GM03348 (cell line): ENCODE results near the gene GOLGA6L10.
"Not testable (repeated sequence)": the region's sequence is repeated elsewhere in the genome, so short reads cannot be mapped to it uniquely, and the experiment has no call there.

ENCODE experiments used
- DNase-seq: peaks from one replicate; pipeline ENCODE4 v3.0.0; 2012; ENCODE audit warnings: low spot score

Gene GOLGA6L10

DNA sequence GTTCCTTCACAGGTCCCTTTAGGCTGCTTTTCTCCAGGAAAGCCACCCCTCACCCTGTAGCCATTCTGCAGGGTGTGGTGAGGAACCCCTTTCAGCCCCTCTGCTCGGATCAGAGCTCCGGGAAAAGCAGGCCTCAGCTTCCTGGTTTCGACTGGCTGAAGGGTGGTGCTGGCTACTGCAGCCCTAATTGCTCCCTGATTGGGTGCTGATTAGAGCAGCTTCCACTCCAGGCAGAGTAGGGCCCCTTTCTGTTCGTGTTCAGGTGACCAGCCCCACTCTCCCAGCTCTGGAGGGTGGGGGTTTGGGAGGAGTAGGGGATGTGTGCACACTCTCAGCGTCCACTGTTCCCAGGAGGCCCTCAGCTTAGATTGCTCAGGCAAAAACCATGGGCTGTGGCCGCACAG lies 49.8 kb downstream of the GOLGA6L10 start:
- not testable (repeated sequence) for DNase-seq

DNA sequence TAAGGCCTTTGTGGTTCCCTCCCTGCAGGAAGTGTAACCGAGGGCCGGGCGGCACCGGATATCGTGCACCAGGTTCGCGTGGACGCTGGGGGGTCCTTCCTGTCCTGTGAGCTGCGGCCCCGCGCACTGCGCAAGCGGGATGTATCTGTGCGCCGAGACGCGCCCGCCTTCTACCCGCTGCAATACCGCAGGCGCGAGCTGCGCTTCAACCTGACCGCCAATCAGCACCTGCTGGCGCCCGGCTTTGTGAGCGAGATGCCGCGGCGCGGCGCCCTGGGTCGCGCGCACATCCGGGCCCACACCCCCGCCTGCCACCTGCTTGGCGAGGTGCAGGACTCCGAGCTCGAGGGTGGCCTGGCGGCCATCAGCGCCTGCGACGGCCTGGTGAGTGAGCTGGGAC lies 50.8 kb downstream of the GOLGA6L10 start:
- DNase-seq = no peak

DNA sequence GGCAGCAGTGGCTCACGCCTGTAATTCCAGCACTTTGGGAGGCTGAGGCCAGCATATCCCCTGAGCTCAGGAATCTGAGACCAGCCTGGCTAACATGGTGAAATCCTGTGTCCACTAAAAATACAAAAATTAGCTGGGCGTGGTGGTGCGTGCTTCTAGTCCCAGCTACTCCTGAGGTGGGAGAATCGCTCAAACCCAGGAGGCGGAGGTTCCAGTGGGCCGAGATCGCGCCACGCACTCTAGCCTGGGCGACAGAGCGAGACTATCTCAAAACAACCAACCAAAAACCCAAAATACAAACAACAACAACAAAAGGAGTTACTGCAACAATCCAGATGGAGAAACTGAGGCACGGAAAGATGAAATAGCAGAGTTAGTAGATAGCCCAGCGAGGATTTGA lies 51.2 kb downstream of the GOLGA6L10 start:
- DNase-seq = no peak

DNA sequence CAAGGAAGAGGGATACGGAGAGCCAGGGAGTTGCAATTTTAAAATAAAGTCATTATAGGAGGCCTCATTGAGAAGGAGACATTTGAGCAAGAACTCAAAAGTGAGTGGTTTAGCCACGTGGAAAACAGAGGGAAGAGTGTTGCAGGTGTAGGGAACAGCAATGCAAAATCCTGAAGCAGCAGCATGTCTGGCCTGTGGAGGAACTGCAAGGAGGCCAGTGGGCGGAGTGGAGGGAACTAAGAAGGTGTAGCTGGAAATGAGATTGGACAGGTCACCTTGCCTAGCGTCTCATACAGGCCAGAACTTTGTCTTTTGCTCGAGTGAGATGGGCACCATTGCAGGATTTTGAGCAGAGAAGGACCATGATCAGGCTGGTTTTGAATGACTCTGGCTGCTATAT lies 51.7 kb downstream of the GOLGA6L10 start:
- no peak for DNase-seq

DNA sequence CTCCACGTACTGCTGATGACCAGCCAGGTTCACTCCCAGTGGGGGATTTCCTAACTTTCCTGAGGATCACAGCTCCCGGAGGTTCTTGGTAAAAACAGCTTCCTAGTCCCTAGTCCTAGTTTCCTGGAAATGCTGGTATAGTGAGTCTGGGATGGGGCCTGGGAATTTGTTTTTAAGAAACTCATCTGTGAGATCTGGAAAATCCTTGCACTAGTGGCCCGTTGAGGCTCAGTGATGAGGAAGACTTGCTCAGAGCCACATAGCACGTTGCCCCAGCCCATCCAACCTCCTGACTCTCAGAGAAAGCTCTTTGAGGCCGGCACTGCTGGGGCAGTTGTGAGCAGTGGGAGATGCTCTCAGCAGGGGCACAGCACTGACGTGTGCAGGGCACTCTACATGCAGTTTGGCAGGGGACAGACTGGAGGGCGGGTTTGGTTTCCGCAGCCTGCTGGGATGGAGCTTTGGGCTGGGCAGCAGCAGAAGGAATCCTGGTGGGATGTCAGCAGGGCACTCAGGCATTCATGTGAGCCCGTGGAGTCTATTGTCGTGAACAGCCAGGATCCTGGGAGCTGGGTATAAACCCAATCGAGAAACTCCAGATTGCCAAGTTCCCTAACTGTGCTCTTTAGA lies 55.1 kb downstream of the GOLGA6L10 start:
- DNase-seq = no peak

DNA sequence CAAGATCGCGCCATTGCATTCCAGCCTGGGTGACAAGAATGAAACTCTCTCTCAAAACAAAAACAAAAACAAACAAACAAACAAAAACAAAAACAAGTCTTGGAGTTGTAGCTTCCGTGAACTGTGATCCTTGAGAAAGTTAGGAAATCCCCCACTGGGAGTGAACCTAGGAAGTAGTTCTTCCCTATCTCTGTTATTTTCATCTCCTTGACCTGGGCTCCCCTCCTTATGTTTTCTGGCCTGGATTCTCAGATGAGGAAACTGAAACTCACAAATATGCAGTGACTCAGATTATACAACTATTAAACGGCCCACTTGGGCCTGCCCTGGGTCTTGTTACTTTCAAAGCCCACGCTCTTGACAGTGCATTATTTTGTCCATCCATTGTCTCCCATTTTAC lies 57.0 kb downstream of the GOLGA6L10 start:
- DNase-seq = no peak
